SH-SY5Y (cell line): Measurements from ENCODE around the gene HPCAL1.

Experiments used
- GATA2 ChIP-seq: IDR thresholded peaks from 2 replicates; pipeline ENCODE4 v1.6.1; 2011; ENCODE audit warnings: mild to moderate bottlenecking, low read depth, low read length
- GATA3 ChIP-seq: IDR thresholded peaks from 2 replicates; pipeline ENCODE4 v1.6.1; 2011; ENCODE audit warnings: low read depth, mild to moderate bottlenecking, low read length, moderate library complexity

The HPCAL1 gene

DNA sequence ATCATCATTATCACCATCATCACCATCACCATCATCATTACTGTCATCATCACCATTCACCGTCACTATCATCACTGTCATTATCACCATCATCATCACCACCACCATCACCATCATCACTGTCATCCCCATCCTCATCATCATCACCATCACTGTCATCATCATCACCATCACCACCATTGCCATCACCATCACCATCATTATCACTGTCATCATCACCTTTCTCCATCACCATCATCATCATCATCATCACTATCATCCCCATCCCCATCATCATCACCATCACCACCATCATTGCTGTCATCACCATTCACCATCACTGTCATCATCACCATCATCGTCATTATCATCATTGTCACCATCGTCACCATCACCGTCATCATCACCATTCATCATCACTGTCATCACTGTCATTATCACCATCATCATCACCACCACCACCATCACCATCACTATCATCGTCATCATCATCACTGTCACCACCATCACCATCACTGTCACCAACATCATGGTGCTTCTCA lies 9.8 kb downstream of the HPCAL1 start:
- TF ChIP-seq GATA2 (no peak), GATA3 (no peak)

GRCh38 chr2:10316336-10316735 lies 13.6 kb downstream of the HPCAL1 start:
- TF ChIP-seq GATA3, result no peak
- no peak for TF ChIP-seq GATA2

DNA sequence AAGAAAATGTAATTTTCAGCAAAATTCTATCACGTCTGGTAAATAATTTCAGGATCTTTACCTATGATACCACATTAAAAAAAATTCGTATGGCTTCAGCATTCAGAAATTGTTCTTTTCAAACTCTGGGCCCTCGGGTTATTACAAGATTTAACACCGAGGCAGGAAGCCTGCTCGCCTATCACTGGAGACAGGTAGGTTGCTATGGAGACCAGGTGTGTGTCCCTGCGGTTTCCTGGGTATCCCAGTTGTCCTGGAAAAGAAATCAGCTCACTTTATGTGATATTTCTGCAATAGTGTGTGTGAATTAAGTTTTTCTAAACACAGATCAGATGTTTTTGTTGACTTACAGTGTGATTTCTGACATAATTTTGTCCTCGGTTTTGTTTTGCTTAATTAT lies 14.2 kb downstream of the HPCAL1 start:
- TF ChIP-seq GATA2, result no peak
- TF ChIP-seq GATA3, result no peak

DNA sequence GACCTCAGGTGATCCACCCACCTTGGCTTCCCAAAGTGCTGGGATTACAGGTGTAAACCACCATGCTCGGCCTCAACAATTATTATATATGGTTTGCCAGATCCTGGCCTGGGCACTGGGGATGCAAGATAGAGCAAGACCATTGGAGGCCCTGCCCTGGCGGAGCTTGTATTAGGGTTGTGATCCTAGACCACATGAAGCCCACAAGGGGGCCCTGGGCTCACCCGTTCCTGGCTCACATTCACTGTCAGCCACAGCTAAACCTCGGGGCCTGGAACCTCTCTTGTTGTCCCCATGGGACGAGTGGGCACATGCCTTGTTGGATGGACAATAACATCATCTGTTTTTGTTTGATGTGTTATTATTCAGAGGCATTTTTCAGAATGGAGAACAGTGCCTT lies 14.9 kb downstream of the HPCAL1 start:
- TF ChIP-seq GATA2, result no peak
- TF ChIP-seq GATA3, result no peak

DNA sequence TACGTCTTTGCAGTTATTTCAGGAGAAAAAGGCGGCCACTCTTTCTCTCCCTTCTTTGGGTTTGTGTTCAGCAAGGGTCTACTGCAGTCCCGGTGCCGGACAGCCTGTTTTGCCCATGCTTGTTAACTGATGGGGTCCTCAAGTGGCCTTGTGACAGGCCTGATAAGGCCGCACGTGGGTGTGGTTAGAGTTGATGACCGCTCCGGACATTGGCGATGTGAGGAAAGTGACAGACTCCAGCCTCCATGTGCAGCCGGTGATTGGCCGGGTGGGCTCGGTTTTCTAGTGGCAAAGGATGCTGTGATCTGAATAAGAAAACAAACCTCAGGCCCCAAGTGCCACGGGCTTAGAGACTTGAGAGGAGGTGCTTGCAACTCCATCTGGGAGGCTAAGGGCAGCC lies 15.6 kb downstream of the HPCAL1 start:
- TF ChIP-seq GATA2, result no peak
- no peak for TF ChIP-seq GATA3

- TF ChIP-seq GATA2 (no peak), GATA3 (no peak)
These were observed 17.3 kb downstream of the HPCAL1 start for GRCh38 chr2:10319892-10320574.

DNA sequence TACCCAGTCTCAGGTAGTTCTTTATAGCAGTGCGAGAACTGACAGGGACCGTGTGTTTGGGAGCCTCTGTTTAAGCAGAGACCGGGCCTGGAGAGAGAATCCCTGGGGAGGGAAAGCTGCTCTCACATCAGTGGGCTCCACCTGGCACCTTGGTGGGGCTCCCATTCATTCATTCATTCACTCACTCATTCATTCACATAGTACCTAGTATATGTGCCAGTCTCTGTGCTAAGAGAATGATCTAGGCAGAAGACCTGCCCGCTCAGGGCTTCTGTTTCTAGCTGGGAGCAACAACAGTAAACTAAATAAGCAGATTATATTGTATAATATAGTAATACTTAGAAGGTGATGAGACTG lies 17.8 kb downstream of the HPCAL1 start:
- TF ChIP-seq GATA3, result no peak
- no peak for TF ChIP-seq GATA2

GRCh38 chr2:10320933-10321332 lies 18.2 kb downstream of the HPCAL1 start:
- TF ChIP-seq GATA2 (no peak), GATA3 (no peak)

GRCh38 chr2:10321622-10322021 lies 18.9 kb downstream of the HPCAL1 start:
- TF ChIP-seq GATA2 (no peak), GATA3 (no peak)

GRCh38 chr2:10322481-10322880 lies 19.8 kb downstream of the HPCAL1 start:
- no peak for TF ChIP-seq GATA2
- no peak for TF ChIP-seq GATA3

DNA sequence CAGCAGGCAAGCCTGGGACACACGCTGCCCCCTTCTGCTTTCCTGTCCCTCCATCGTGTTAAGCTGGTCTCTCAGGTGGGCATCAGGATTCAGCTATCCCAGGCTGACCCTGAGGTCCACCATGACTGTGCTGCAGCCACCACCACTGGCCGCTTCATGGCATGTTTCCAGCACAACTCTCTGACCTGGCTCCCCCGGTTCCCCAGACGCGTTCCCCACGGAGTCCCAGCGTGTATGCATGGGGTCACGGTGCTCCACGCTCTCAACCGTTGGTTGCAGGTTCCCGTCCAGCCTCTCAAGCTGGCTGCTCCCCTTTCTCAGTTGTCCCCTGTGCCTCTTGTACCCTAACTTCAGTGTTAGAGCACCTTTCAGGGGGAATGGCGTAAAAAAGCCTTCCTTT lies 20.3 kb downstream of the HPCAL1 start:
- no peak for TF ChIP-seq GATA3
- TF ChIP-seq GATA2, result no peak

GRCh38 chr2:10323535-10323934 lies 20.8 kb downstream of the HPCAL1 start:
- TF ChIP-seq GATA3, result no peak
- TF ChIP-seq GATA2, result no peak

- TF ChIP-seq GATA3 (no peak), GATA2 (no peak)
These were observed 21.6 kb downstream of the HPCAL1 start for GRCh38 chr2:10324095-10324832.

GRCh38 chr2:10325278-10326145 lies 22.8 kb downstream of the HPCAL1 start:
- no peak for TF ChIP-seq GATA2
- no peak for TF ChIP-seq GATA3
